Activated CD8-positive, alpha-beta memory T cell treated with anti-CD3 and anti-CD28 coated beads, Interleukin-2, amount 50 U/mL, for 24 hours (primary cell): ENCODE measurements around the gene PPP1R2C.

ENCODE experiments used
- DNase-seq: peaks from one replicate; pipeline ENCODE4 v3.0.0-alpha.2; 2020; ENCODE audit errors: extremely low read depth

PPP1R2C gene

DNA sequence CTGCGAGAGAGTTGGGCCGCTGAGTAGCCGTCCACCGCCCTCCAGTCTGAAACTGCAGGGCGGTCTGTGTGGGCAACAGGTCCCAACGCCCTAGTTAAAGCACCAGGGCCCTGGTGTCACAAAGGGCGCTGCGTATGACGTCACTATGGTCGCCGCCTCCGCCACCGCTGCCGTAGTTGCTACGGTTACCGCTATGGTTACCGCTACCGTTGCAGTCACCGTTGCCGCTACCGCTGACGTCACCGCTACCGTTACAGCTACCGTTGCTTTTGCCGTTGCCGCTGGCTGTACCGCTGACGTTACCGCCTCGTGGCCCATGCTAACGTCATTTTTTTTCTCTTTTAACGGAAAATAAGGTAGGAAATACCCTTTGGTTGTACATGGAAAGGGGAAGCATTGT, at the start of gene PPP1R2C:
Gene PPP1R2C, minus strand, starts transcription at position 68 of the 400 bp plus-strand sequence. CDS start 84 bp downstream, outside the sequence.
- no peak for DNase-seq

- DNase-seq, result no peak
These were observed 47.2 kb upstream of the PPP1R2C start for GRCh38 chrX:42825201-42825600.

DNA sequence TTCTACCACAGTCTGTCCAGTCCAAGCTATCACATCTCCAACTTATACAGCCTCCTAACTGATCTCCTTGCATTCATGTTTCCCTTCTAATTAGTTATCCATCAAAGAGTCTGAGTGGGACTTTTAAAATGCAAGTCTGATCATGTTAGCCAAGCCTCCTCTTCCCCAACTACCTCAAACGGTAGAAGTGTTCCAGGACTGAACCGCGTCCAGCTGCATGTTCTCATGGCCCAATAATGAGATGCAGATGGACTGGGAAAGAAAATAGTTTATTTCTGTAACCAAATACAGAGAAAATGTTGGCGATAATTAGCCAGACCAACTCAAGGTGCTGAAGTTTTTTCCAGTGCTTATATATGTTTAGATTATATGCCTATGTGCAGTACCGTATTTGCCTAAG, 46.6 kb upstream of the PPP1R2C start:
- DNase-seq, result no peak

- no peak for DNase-seq
These were observed 45.5 kb upstream of the PPP1R2C start for GRCh38 chrX:42823443-42823842.

DNA sequence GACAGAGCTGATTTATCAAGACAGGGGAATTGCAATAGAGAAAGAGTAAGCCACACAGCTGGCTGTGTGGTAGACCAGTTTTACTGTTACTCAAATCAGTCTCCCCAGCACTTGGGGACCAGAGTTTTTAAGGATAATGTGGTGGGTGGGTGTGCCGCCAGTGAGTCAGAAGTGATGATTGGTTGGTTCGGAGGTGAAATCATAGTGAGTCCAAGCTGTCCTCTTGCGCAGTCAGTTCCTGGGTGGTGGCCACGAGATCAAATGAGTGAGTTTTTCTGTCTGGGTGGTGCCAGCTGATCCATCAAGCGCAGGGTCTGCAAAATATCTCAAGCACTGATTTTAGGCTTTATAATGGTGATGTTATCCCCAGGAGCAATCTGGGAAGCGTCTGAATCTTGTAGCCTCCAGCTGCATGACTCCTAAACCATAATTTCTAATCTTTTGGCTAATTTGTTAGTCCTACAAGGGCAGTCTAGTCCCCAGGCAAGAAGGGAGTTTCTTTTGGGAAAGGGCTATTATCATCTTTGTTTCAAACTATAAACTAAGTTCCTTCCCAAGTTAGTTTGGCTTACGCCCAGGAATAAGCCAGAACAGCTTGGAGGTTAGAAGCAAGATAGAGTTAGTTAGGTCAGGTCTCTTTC, 44.0 kb upstream of the PPP1R2C start:
- DNase-seq, result no peak

DNA sequence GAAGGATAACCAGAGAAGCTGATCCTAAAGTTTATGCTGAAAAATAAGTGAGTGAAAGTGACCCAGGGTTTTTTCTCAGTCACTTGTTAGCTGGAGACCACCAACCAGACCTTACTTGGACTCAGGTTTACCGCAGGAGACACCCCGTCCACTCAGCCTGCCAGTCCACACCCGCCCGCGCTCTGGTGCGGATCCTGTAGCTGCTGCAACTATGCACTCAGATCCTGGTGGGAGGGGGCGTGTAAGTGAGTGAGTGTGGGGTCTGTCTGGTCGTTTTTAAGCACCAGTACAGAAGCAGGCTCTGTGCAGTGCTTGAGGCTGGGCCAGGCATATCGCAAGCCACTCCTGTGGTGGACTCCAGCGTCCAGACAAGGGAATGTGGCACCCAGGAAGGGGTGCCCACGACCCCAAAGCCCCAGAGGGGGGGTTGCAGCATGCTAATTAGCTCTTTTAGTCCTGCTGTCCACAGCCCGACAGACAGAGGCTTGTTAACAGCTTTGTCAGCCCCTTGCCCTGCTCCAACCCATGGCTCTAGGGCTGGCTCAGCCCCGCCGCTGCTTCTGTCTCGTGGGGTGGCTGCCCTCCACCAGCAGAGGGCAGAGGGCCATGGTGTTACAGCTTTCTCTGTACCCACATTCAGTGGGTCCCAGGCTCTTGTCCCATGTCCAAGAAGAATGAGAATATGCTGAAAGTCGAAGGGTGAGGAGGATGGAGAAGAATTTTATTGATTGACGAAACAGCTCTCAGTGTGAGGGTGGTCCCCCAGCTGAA, 40.4 kb upstream of the PPP1R2C start:
- DNase-seq, result no peak

- no peak for DNase-seq
These were observed 31.6 kb upstream of the PPP1R2C start for GRCh38 chrX:42809569-42809968.

GRCh38 chrX:42807393-42807792, 29.4 kb upstream of the PPP1R2C start:
- no peak for DNase-seq

GRCh38 chrX:42804524-42804923, 26.6 kb upstream of the PPP1R2C start:
- DNase-seq, result no peak

DNA sequence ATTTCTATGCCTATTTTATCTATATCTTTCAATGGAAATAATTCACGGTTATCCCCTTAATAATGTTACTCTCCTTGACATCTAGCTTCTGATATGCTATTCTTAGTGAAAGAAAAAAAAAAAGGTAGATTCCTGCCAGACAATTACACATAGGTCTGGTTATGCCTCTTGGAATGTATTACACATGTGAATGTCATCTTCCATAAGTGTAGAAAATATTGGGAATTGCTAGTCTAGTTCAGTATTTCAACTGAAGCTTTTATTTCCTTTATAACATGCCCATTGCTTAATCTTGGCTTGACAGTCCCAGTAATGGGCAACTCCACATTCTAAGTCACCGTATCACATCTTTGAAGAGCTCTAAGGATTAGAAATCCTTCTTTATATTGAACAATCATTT, 25.4 kb upstream of the PPP1R2C start:
- no peak for DNase-seq

DNA sequence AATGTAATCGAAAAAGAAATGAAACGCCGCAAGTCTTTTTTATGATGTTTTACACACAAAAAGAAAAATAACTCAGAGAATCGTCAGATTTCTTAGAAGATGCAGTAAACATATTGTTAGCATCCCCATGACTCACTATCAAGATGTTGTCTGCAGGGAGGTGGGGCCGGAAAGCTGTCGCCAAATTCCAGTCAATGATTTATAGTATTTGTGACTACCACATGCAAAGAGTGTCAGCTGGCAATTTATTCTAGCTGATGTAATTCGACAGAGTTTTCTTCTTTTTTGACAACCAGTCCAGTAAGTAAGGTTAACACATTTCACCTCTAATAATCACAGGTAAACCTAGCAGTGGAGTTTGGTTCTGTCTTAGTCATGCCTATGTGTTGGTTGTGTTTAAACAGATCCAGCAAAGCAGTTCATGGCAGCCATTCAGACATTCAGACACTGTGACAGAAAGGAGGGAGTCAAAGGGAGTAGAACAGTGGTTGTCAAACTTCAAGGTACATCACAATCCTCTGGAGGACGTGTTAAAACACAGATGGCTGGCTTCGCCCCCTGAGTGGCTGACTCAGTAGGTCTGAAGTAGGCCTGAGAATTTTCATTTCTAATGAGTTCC, 19.8 kb upstream of the PPP1R2C start:
- no peak for DNase-seq

GRCh38 chrX:42783451-42783850, 5.5 kb upstream of the PPP1R2C start:
- DNase-seq, result no peak

GRCh38 chrX:42776195-42776594, 1.8 kb downstream of the PPP1R2C start:
- DNase-seq, result no peak

DNA sequence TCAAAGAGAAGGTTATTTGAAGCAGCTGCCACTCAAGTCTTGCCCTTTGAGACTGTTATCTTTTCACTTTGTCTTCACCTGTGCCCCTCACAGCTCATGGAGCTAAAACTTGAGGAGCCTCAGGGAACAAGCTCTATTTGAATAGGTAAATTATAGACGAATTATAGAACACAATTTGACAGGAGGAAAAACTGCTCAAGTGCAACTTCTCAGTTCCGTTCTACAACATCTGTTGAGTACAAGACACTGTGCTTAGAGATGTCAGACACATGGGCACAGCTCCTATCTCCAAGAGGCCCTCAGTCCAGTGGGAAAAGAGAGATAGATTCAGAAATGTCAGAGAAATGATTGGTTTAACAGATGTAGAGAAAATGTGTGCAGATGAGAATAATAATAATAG, 5.1 kb downstream of the PPP1R2C start:
- no peak for DNase-seq

GRCh38 chrX:42771506-42772335, 6.2 kb downstream of the PPP1R2C start:
- no peak for DNase-seq

DNA sequence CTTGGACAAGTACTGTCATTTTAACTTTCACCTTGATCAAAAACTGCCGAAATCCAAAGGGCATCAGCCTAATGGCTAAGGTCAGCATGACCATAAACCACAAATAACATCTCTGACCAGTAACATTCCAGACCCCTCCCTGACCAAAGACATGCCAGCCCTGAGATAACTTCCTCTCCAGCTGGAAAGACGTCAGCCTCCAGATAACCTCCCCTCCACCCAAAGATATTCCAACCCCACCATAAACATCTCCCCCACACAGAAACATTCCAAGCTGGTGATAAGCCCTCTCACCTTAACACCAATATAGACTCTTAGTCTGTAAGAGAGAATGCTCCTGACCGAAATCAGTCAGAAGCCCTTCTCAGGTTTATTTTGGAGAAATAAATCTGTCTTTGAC, 7.4 kb downstream of the PPP1R2C start:
- DNase-seq, result no peak

DNA sequence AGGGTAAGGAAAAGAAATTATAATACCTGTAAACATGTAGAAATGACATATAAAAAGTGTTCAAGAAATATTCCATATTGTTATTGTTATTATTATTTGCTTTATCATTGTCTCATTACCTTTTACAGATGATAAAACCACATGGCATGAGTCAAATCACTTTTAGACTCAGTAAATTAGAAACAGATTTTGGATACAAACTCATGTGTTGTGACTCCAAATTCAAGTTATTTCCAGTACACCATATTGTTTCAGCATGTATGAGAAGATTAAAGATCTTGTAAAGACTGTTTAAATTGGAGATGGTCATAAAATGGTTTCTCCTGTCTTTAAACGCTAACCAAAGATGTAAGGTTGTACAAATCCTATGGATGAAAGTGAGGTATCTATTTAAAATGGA, 18.1 kb downstream of the PPP1R2C start:
- no peak for DNase-seq

- no peak for DNase-seq
These were observed 22.1 kb downstream of the PPP1R2C start for GRCh38 chrX:42755815-42756214.

GRCh38 chrX:42754603-42755002, 23.4 kb downstream of the PPP1R2C start:
- no peak for DNase-seq

GRCh38 chrX:42754115-42754514, 23.8 kb downstream of the PPP1R2C start:
- DNase-seq, result no peak

DNA sequence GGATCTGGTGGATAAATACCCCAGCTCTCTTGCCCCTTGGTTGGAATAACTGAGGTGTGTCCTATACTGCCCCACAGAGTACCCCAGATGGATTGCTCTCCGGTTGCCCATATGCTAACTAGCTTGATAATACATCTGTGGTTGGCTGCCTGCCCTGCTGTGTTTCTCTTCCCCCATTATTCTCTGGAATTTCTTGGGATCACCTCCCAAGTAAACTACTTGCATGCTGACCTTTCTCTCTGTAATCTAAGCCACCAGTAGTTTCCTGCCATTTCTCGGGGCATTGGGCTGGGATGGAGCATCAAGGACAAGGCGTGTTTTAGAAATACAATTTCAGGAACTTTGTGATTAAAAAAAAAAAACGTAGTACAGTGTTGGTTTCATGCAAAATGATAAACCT, 25.2 kb downstream of the PPP1R2C start:
- no peak for DNase-seq

GRCh38 chrX:42751573-42751972, 26.4 kb downstream of the PPP1R2C start:
- DNase-seq, result no peak
